PC-9 (cell line): ENCODE measurements around the gene RUNX3. TPM values are rescaled to one million over a fixed set of nuclear protein-coding genes. Genes with fewer than 3 reads are reported as not detected.

Source experiments
- BruUV-seq: library from RNA; stranded (reverse); fragments of 400-500 nt; replicated peaks from 2 replicates; lab custom pipeline; 2021; lab: Mats Ljungman, UMichigan
- CTCF ChIA-PET: fragments of 300-600 bp; sonication (Branson Sonifier 250); formaldehyde crosslinking; loops from one replicate; lab custom pipeline; 2022; ENCODE audit warnings: antibody characterized with exemption; lab: Charles Lee
- POLR2A ChIA-PET: fragments of 300-600 bp; sonication (Branson Sonifier 250); formaldehyde crosslinking; loops from one replicate; lab custom pipeline; 2022; ENCODE audit warnings: antibody characterized with exemption; ENCODE audit not compliant: unreplicated experiment; lab: Charles Lee
- DNase-seq, 2 experiments: peaks; one replicate each; pipeline versions ENCODE4 v3.0.0 to v3.0.0-alpha.2; 2015 to 2022; ENCODE audit warnings: mixed read lengths in 1 of 2
- H2AFZ ChIP-seq: fragments of 200-600 bp; sonication (generic); 2 replicates; pipeline ENCODE4 v1.8.1; 2017; ENCODE audit warnings: antibody characterized with exemption
- H3F3A ChIP-seq: fragments of 200-600 bp; sonication (generic); 2 replicates; pipeline ENCODE4 v1.8.1; 2017; ENCODE audit warnings: antibody characterized with exemption, mild to moderate bottlenecking, low read depth; ENCODE audit not compliant: insufficient read depth
- H3K27ac ChIP-seq: fragments of 200-600 bp; sonication (generic); 2 replicates; pipeline ENCODE4 v1.6.1; 2016; ENCODE audit warnings: mixed run types
- H3K27me3 ChIP-seq: fragments of 200-600 bp; sonication (generic); 2 replicates; pipeline ENCODE4 v1.6.1; 2016; ENCODE audit warnings: low read depth, mixed run types; ENCODE audit not compliant: insufficient read depth
- H3K36me3 ChIP-seq: fragments of 200-600 bp; sonication (generic); 2 replicates; pipeline ENCODE4 v1.6.1; 2016; ENCODE audit warnings: low read depth, mixed run types
- H3K4me1 ChIP-seq: fragments of 200-600 bp; sonication (generic); replicated peaks from 2 replicates; pipeline ENCODE4 v1.6.1; 2016; ENCODE audit warnings: mixed run types; ENCODE audit not compliant: insufficient read depth
- H3K4me2 ChIP-seq: fragments of 200-600 bp; sonication (generic); 2 replicates; pipeline ENCODE4 v1.6.1; 2017; ENCODE audit warnings: mixed run types
- H3K4me3 ChIP-seq: fragments of 200-600 bp; sonication (generic); 2 replicates; pipeline ENCODE4 v1.6.1; 2016; ENCODE audit warnings: mixed run types
- H3K79me2 ChIP-seq: fragments of 200-600 bp; sonication (generic); 2 replicates; pipeline ENCODE4 v1.6.1; 2017; ENCODE audit warnings: low read depth, mixed run types
- H3K9me2 ChIP-seq: fragments of 200-600 bp; sonication (generic); 2 replicates; pipeline ENCODE4 v1.8.1; 2017; ENCODE audit warnings: mild to moderate bottlenecking; ENCODE audit not compliant: insufficient read depth
- H3K9me3 ChIP-seq: fragments of 200-600 bp; sonication (generic); 2 replicates; pipeline ENCODE4 v1.8.1; 2016; ENCODE audit warnings: low read depth; ENCODE audit not compliant: insufficient read depth
- H4K20me1 ChIP-seq: fragments of 200-600 bp; sonication (generic); 2 replicates; pipeline ENCODE4 v1.8.1; 2017; ENCODE audit not compliant: insufficient read depth
- CTCF ChIP-seq: fragments of 200-600 bp; sonication (generic); conservative IDR thresholded peaks from 2 replicates; pipeline ENCODE4 v1.6.1; 2017; ENCODE audit warnings: mixed run types, antibody characterized with exemption, mild to moderate bottlenecking, moderate library complexity
- EZH2 ChIP-seq: fragments of 200-600 bp; sonication (generic); IDR thresholded peaks from 2 replicates; pipeline ENCODE4 v1.8.0; 2017; ENCODE audit warnings: antibody characterized with exemption, low read depth
- intact Hi-C: fragments of 100-400 bp; cut with micrococcal nuclease; formaldehyde crosslinking; loops from one replicate; pipeline ENCODE4 v1.10.0; 2022; ENCODE audit not compliant: unreplicated experiment
- total RNA-seq: library from RNA; stranded (reverse); gene quantifications from 2 replicates; pipeline ENCODE4 v1.2.3, GENCODE V29; 2021

RUNX3 gene
- total RNA-seq, 1 experiment from 2014 or later = not detected

- peaks cover under 1% of the 10 kb centered on the region; the same call in 1 of the 2 replicates for H3K4me1 ChIP-seq
- POLR2A ChIA-PET = no interaction called here
- TF ChIP-seq CTCF (no peak), EZH2 (no peak)
Observed at GRCh38 chr1:24963099-24963872, 33.2 kb upstream of the RUNX3 start.

GRCh38 chr1:24961961-24962861, 32.1 kb upstream of the RUNX3 start:
- H3K27me3 ChIP-seq = no peaks in the 10 kb centered on the region
- H3K9me2 ChIP-seq = no peaks in the 10 kb centered on the region
- H3K36me3 ChIP-seq = no peaks in the 10 kb centered on the region
- no peaks in the 10 kb centered on the region for H3K79me2 ChIP-seq
- intact Hi-C loops = no loop called here
- BruUV-seq = no TSS peak
- no peaks in the 10 kb centered on the region for H3F3A ChIP-seq
- no peaks in the 10 kb centered on the region for H3K4me1 ChIP-seq
- no peak overlapping the region for H2AFZ ChIP-seq
- POLR2A ChIA-PET = no interaction called here
- no peak overlapping the region for H3K27ac ChIP-seq
- H3K9me3 ChIP-seq = no peaks in the 10 kb centered on the region
- DNase-seq = no peak
- H4K20me1 ChIP-seq = no peaks in the 10 kb centered on the region
- CTCF ChIA-PET = no interaction called here
- TF ChIP-seq EZH2 (no peak), CTCF (no peak)
- no peak overlapping the region for H3K4me3 ChIP-seq
- H3K4me2 ChIP-seq = no peak overlapping the region

More at GRCh38 chr1:24963099-24963872, 33.2 kb upstream of the RUNX3 start:
- H3K4me2 ChIP-seq = no peak overlapping the region
- intact Hi-C loops = no loop called here
- no peak overlapping the region for H2AFZ ChIP-seq
- H4K20me1 ChIP-seq = no peaks in the 10 kb centered on the region
- H3K9me3 ChIP-seq = no peaks in the 10 kb centered on the region
- H3K36me3 ChIP-seq = no peaks in the 10 kb centered on the region
- DNase-seq = no peak
- H3K79me2 ChIP-seq = no peaks in the 10 kb centered on the region
- CTCF ChIA-PET = no interaction called here
- no TSS peak for BruUV-seq
- H3F3A ChIP-seq = peaks cover 4% of the 10 kb centered on the region; the same call in 1 of the 2 replicates
- no peaks in the 10 kb centered on the region for H3K9me2 ChIP-seq
- H3K27me3 ChIP-seq = no peaks in the 10 kb centered on the region
- H3K27ac ChIP-seq = no peak overlapping the region
- no peak overlapping the region for H3K4me3 ChIP-seq

- no peaks in the 10 kb centered on the region for H3K79me2 ChIP-seq
Observed at GRCh38 chr1:24961334-24961733, 31.3 kb upstream of the RUNX3 start.

More at GRCh38 chr1:24961334-24961733, 31.3 kb upstream of the RUNX3 start:
- Histone ChIP-seq H3K36me3 (no peaks in the 10 kb centered on the region), H2AFZ (no peak overlapping the region), H3K4me3 (no peak overlapping the region), H4K20me1 (no peaks in the 10 kb centered on the region), H3K27ac (no peak overlapping the region), H3F3A (no peaks in the 10 kb centered on the region), H3K9me2 (no peaks in the 10 kb centered on the region), H3K4me1 (no peaks in the 10 kb centered on the region), H3K9me3 (no peaks in the 10 kb centered on the region), H3K27me3 (no peaks in the 10 kb centered on the region), H3K4me2 (no peak overlapping the region)
- BruUV-seq = no TSS peak
- TF ChIP-seq CTCF (no peak), EZH2 (no peak)
- no peak for DNase-seq
- POLR2A ChIA-PET = no interaction called here
- CTCF ChIA-PET = no interaction called here
- intact Hi-C loops = no loop called here
